Fibroblast of lung (primary cell): Measurements from ENCODE around the gene WDR31. TPM values are rescaled to one million over a fixed set of nuclear protein-coding genes. Genes with fewer than 3 reads are reported as not detected.

Experiments used
- DNase-seq, 2 donors: peaks; one replicate each; pipeline versions ENCODE4 v3.0.0 to v3.0.0-alpha.2; 2010; ENCODE audit warnings: low read depth in 2 of 2
- H2AFZ ChIP-seq: 2 replicates; pipeline ENCODE4 v1.5.1; 2012; ENCODE audit warnings: low read length, control low read depth, inconsistent platforms
- H3K27ac ChIP-seq: 2 replicates; pipeline ENCODE4 v1.5.1; 2011; ENCODE audit warnings: low read length, control low read depth; ENCODE audit not compliant: insufficient read depth
- H3K27me3 ChIP-seq: 2 replicates; pipeline ENCODE4 v1.5.1; 2011; ENCODE audit warnings: mild to moderate bottlenecking, low read length; ENCODE audit not compliant: control insufficient read depth, insufficient read depth
- H3K36me3 ChIP-seq: 2 replicates; pipeline ENCODE4 v1.5.1; 2011; ENCODE audit warnings: low read length; ENCODE audit not compliant: control insufficient read depth, insufficient read depth
- H3K4me1 ChIP-seq: 2 replicates; pipeline ENCODE4 v1.5.1; 2011; ENCODE audit warnings: low read length; ENCODE audit not compliant: control insufficient read depth, insufficient read depth; ENCODE audit errors: extremely low read depth
- H3K4me2 ChIP-seq: 2 replicates; pipeline ENCODE4 v1.5.1; 2011; ENCODE audit warnings: low read length, control low read depth; ENCODE audit not compliant: insufficient read depth; ENCODE audit errors: extremely low read depth
- H3K4me3 ChIP-seq, 4 experiments: fragments of 200-600 bp in 1 of 4; sonication (generic) in 1 of 4; replicated peaks in 1 of 4; 2 replicates each; pipeline ENCODE4 v1.5.1; 2011 to 2016; ENCODE audit warnings: low read length in 4 of 4, low read depth in 3 of 4, mild to moderate bottlenecking in 3 of 4, control low read depth in 2 of 4, inconsistent platforms in 1 of 4, mixed read lengths in 1 of 4; ENCODE audit not compliant: insufficient read depth in 1 of 4; ENCODE audit errors: control extremely low read depth in 1 of 4
- H3K79me2 ChIP-seq: 2 replicates; pipeline ENCODE4 v1.5.1; 2012; ENCODE audit warnings: mild to moderate bottlenecking, low read length, inconsistent platforms; ENCODE audit not compliant: control insufficient read depth, insufficient read depth
- H3K9ac ChIP-seq: 2 replicates; pipeline ENCODE4 v1.5.1; 2011; ENCODE audit warnings: mild to moderate bottlenecking, low read length, control low read depth; ENCODE audit not compliant: insufficient read depth
- H3K9me3 ChIP-seq: 2 replicates; pipeline ENCODE4 v1.5.1; 2012; ENCODE audit warnings: low read depth, low read length; ENCODE audit not compliant: control insufficient read depth, insufficient read depth
- H4K20me1 ChIP-seq: 2 replicates; pipeline ENCODE4 v1.5.1; 2011; ENCODE audit warnings: low read length; ENCODE audit not compliant: control insufficient read depth, insufficient read depth; ENCODE audit errors: extremely low read depth
- CTCF ChIP-seq, 2 donors: IDR thresholded peaks in 1 of 2; conservative IDR thresholded peaks in 1 of 2; 1 replicate in 1 of 2; 2 replicates in 1 of 2; pipeline ENCODE4 v1.5.1; 2011 to 2012; ENCODE audit warnings: low read length in 2 of 2, control low read depth in 1 of 2, inconsistent platforms in 1 of 2, low read depth in 1 of 2, mild to moderate bottlenecking in 1 of 2
- EZH2 ChIP-seq: IDR thresholded peaks from 2 replicates; pipeline ENCODE4 v1.5.1; 2012; ENCODE audit warnings: low read length, control low read depth, mild to moderate bottlenecking; ENCODE audit errors: missing control alignments
- polyA plus RNA-seq, 2 donors: library from polyadenylated mRNA; depleted of rRNA in 1 of 2; stranded (reverse) in 1 of 2; unstranded in 1 of 2; fragments of >200 nt; gene quantifications; 2 replicates each; pipeline ENCODE4 v1.2.1, GENCODE V29; 2011 to 2012; ENCODE audit warnings: missing spikeins in 1 of 2
- total RNA-seq: library from RNA; depleted of rRNA; stranded (reverse); fragments of >200 nt; gene quantifications from 2 replicates; pipeline ENCODE4 v1.2.1, GENCODE V29; 2014

The WDR31 gene
- total and polyA plus RNA-seq, 2 donors (not counting 1 experiment from before 2014, with no cell fraction given), result 1.6 to 4.0 TPM

GRCh38 chr9:113373676-113374392 lies 33.8 kb upstream of the WDR31 start:
- no peaks in the 10 kb centered on the region for H3K27me3 ChIP-seq
- no peak overlapping the region for H2AFZ ChIP-seq

GRCh38 chr9:113373256-113373655 lies 33.2 kb upstream of the WDR31 start:
- Histone ChIP-seq H3K9me3 (no peaks in the 10 kb centered on the region), H3K27ac (no peak overlapping the region), H4K20me1 (no peaks in the 10 kb centered on the region), H3K4me3 (no peak overlapping the region), H3K27me3 (no peaks in the 10 kb centered on the region), H3K9ac (no peak overlapping the region), H3K4me1 (peaks cover 2% of the 10 kb centered on the region), H3K4me2 (no peak overlapping the region), H2AFZ (no peak overlapping the region), H3K79me2 (no peaks in the 10 kb centered on the region), H3K36me3 (peaks cover 4% of the 10 kb centered on the region)
- TF ChIP-seq CTCF (conservative IDR thresholded peaks at IDR 0.05 in 1 of 2, IDR thresholded peaks at IDR 0.05 in 1 of 2; ENCODE audit: low read depth in 1 of 2, low read length in 2 of 2), result no peak
- no peak for TF ChIP-seq EZH2
- DNase-seq, result no peak

More at GRCh38 chr9:113373676-113374392, 33.8 kb upstream of the WDR31 start:
- DNase-seq, result no peak
- no peak overlapping the region for H3K9ac ChIP-seq
- no peaks in the 10 kb centered on the region for H4K20me1 ChIP-seq
- no peak overlapping the region for H3K27ac ChIP-seq
- TF ChIP-seq EZH2 (no peak), CTCF (conservative IDR thresholded peaks at IDR 0.05 in 1 of 2, IDR thresholded peaks at IDR 0.05 in 1 of 2; ENCODE audit: low read depth in 1 of 2, low read length in 2 of 2) (no peak)
- no peaks in the 10 kb centered on the region for H3K79me2 ChIP-seq
- H3K4me2 ChIP-seq, result no peak overlapping the region
- H3K36me3 ChIP-seq, result peaks cover 4% of the 10 kb centered on the region
- no peaks in the 10 kb centered on the region for H3K9me3 ChIP-seq
- peaks cover 2% of the 10 kb centered on the region for H3K4me1 ChIP-seq
- H3K4me3 ChIP-seq, result no peak overlapping the region

GRCh38 chr9:113372059-113372458 lies 32.0 kb upstream of the WDR31 start:
- no peak overlapping the region for H3K4me2 ChIP-seq
- H3K27ac ChIP-seq, result no peak overlapping the region
- TF ChIP-seq CTCF (conservative IDR thresholded peaks at IDR 0.05 in 1 of 2, IDR thresholded peaks at IDR 0.05 in 1 of 2; ENCODE audit: low read depth in 1 of 2, low read length in 2 of 2), result no peak
- no peak for TF ChIP-seq EZH2
- H3K79me2 ChIP-seq, result no peaks in the 10 kb centered on the region
- H2AFZ ChIP-seq, result no peak overlapping the region
- no peaks in the 10 kb centered on the region for H3K27me3 ChIP-seq
- H3K9me3 ChIP-seq, result no peaks in the 10 kb centered on the region
- no peak overlapping the region for H3K9ac ChIP-seq
- no peak for DNase-seq
- H3K36me3 ChIP-seq, result peaks cover 4% of the 10 kb centered on the region
- H4K20me1 ChIP-seq, result no peaks in the 10 kb centered on the region
- no peak overlapping the region for H3K4me3 ChIP-seq
- peaks cover 2% of the 10 kb centered on the region for H3K4me1 ChIP-seq
